HG02970 (cell line): ENCODE measurements around the gene ZNF749.

ENCODE experiments used
- ATAC-seq: cut with Tn5 transposase; IDR thresholded peaks from one replicate; pipeline ENCODE4 v1.9.1; 2021; ENCODE audit warnings: mild to moderate bottlenecking, moderate library complexity, moderate number of reproducible peaks; ENCODE audit not compliant: unreplicated experiment, low FRiP score

ZNF749 gene

DNA sequence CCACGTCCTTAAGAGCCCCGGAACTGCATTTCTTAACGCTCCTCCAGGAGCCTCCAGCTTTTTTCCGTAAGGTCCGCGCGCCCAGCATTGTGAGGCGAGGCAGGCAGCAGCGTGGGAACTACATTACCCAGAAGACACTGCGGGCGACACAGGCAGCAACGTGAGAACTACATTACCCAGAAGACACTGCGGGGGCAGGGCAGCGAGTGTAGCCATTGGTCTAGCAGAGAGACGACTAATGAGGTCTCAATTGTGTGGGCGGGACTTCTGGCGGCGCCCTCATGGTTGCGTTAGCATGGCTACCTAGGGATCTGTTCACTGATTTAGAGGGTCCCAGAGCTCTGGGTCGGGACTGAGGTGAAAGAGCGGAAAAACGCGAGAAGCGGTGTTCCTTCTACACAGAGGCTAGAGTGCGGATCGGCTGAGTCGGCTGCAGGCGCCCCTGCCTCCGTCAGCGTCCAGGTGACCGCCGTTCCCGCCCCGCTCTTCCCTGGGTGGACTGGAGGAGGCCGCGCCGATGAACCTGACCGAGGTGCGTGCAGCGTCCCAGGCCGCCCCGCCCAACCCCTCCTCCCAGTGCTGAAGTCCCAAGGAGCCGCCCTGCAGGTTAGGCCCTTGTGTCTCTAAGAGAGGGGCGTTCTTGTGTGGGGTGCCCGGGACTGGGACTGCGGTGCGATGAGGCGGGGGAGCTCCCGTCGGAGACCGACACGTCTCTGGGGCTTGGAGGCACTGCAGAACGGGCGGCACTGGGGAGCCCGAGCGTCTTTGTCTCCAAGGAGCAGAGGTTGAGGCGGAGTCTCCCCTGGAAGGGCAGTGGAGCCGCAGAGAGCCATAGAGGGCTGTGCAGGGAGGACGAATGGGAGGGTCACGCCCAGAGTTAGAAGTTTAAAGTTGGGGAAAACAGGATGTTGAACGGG, at the start of gene ZNF749:
ZNF749 (plus strand) TSS at position 264 of the 917 bp plus-strand sequence; CDS start at position 518, 254 bp downstream.
- ATAC-seq, result peak; percentile 94

DNA sequence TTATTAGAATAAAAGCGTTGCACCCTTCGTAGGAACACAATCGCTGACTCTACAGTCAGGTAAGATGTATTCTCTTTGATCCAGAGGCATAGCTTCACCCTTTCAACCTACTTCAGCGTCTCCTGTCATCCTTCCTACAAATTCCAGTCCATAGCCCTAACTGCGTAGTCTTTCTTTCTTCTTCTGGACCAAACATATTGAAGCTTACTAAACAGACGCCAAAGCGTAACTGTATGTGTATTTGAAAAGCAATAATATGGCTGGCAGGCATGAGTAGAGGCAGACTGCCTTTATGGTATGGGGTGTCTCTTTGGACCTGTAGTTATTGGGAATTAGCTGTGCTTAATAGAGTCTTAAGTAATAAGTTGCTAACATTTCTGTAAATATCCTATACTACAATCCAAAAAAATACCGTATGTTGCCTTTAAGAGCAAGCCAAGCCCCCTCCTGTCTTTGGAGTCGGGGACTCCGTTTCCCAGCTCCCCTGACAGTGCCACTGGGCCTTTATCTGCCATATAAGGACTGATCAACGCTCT, 45.9 kb upstream of the ZNF749 start:
- ATAC-seq, result no peak

DNA sequence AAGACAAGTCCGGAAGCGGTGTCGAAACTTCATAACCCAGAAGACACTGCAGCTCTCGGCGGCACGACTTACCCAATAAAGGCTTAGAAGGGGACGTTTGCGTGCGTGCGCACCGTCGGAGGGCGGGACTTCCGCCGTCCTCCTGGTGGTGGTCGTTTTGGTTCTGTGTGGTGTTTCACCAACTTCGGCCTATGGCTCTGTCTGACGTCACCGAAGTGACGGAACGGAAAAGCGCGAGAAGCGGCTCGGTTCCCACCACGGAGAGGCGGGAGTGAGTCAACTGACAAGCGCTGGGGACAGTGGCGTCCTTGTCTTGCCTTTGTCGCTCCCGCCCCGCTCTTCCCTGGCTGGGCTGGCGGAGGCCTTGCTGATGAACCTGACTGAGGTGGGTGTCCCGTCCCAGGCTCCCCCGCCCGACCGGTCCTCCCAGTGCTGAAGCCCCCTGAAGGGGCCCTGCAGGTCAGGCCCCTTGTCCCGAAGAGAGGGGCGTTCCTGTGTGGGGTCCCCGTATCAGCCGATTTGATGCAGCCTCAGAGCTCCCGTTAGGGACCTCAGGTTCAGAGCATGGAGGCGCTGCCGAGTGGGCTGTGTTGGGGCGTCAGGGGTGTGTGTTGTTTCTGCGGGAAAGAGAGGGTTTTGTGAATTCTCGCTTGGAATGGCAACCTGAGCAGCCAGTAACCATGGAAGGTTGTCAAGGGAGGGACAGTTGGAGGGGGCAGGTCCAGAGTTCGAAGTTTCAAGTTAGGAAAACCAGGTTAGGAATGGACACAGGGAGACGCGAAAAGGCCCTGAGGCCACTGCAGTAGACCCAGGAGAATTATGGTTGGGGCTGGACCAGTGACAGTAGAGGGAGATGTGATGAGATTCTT, 45.2 kb upstream of the ZNF749 start, which contains the start of gene ZNF548:
ZNF548 (plus strand) TSS at position 125 of the 869 bp plus-strand sequence; CDS start at position 371, 246 bp downstream.
- ATAC-seq, result peak; percentile 95

DNA sequence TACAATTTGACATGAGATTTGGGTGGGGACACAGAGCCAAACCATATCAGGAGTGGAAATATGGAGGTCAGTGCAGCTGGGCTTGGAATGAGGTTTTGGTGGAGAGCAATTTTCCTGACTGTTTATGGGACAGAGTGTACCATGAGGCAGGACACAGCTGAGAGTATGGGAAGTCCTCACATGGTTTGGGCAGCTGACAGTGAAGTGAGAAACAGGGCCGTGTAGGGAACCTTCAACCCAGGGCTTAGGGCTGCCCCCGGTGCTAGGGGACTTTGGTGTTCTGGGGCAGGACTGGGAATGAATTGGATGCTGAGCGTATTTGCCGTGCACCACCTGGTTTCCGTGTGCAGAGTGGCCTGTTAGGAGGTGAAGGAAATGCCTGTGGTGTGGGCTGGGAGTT, 39.4 kb upstream of the ZNF749 start:
- no peak for ATAC-seq

DNA sequence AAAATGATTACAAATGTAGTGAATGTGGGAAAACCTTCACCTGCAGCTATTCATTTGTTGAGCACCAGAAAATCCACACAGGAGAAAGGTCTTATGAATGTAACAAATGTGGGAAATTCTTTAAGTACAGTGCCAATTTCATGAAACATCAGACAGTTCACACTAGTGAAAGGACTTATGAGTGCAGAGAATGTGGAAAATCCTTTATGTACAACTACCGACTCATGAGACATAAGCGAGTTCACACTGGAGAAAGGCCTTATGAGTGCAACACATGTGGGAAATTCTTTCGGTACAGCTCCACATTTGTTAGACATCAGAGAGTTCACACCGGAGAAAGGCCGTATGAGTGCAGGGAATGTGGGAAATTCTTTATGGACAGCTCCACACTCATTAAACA, 36.3 kb upstream of the ZNF749 start:
- no peak for ATAC-seq

DNA sequence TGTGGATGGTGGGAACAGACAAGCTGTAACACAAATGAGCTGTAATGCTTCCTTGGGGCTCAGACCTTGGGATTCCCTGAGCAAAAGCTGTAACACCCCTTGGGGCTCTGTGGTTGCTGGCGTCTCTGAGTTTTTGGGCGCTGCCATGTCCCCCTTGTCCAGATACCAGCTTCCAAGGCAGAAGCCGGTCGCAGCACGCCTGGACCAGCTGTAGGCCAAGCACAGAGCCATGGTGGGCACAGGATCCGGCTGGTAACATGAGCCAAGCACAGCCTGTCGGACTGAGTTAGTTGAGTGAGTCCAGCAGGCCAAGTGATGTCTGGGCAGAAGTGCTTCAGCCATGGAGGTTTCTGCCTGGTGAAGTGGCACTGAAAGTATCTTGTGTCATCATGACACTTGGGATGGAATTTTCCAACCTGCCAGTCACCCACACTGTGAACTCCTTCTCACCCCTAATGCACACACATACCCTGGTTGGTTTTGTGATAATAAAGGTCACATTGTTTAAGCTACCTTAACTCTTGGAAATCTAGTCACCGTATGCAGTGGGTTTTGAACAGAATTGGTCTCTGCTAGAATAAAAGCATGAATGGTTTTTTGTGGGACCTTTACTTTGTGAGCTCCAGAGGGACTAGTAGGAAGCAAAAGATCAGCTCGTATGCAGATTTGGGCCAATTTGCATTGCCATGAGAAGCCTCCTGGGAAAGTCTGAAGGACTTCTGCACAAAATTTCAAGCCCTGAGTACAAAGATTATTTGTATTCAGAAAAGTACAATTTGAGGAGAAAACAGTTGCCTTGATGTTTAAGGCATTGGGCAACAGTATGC, 31.2 kb upstream of the ZNF749 start:
- ATAC-seq, result no peak

DNA sequence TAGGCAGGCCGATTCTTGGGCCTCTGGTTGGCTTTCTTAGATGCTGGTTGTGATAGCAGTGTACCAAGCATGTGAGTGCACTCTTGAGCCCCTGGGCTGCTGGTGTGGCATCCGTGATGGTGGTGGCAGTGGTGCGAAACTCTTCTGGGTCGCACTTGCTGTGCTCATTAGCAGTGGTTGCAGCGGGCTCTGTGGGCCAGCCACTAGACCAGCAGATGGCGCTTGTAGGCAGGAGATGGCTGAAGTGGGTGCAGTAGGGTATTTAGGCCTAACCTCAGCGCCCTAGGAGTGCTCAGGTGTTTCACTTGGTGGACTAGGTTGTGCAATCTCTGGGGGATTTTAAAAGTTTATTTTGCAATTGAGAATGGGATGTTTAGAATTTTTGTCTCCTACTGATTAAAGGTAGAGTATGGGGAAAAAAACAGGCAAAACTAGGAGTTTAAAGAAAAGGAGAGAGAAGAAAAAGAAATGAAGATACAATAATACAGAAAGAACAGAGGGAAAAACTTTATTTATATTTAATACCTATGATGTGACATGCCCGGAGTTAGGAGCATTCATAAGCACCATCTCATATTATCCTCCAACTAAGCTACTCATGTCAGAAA, 28.5 kb upstream of the ZNF749 start:
- ATAC-seq, result no peak

DNA sequence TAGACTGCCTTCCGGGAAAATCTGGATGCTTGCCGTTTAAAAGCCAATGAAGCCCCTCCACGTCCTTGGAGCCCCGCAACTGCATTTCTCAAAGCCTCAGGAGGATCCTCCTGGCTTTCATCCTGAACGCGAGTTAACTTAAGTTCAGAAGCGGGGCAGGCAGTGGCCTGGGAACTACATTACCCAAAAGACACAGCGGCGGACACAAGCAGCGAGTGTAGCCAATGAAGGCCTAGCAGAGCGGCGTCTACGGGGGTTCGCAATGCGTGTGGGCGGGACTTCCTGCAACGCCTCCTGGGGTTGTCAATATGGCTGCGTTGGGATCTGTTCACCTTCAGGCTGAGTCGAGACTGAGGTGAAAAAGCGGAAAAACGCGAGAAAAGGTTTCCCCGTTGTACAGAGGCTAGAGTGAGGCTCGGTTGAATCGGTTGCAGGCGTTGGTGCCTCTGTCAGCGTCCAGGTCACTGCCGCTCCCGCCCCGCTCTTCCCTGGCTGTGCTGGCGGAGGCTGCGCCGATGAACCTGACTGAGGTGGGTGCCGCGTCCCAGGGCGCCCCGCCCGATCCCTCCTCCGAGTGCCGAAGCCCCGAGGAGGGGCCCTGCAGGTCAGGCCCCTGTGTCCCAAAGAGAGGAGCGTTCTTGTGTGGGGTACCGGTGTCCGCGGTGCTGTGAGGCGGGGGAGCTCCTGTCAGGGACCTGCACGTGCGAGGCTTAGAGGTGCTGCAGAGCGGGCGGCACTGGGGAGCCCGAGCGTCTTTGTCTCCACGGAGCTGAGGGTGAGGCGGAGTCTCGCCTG, 24.1 kb upstream of the ZNF749 start, which contains the start of gene ZNF17:
ZNF17 (plus strand) TSS at position 285 of the 795 bp plus-strand sequence. CDS start 2,455 bp downstream, outside the sequence.
- ATAC-seq, result peak; percentile 89

DNA sequence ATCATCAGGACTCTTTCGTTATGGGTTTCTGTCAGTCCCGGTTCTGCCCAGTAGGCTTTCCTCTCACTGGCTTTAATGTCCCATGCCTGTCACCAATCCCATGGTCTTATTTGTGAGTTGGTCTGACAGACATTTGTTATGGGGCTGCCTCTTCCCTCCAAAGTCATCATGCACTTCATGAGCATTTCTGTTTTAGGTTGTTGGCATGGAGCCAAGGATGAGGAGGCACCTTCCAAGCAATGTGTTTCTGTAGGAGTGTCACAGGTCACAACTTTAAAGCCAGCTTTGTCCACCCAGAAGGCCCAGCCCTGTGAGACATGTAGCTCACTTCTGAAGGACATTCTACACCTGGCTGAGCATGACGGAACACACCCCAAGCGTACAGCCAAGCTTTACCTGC, 15.7 kb upstream of the ZNF749 start:
- ATAC-seq, result no peak

DNA sequence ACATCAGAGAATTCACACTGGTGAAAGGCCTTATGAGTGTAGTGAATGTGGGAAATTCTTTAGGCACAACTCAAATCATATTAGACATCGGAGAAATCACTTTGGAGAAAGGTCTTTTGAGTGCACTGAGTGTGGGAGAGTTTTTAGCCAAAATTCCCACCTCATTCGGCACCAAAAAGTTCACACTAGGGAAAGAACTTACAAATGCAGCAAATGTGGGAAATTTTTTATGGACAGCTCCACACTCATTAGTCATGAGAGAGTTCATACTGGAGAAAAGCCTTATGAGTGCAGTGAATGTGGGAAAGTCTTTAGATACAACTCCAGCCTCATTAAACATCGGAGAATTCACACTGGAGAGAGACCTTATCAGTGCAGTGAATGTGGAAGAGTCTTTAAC, 14.1 kb upstream of the ZNF749 start:
- ATAC-seq, result no peak

DNA sequence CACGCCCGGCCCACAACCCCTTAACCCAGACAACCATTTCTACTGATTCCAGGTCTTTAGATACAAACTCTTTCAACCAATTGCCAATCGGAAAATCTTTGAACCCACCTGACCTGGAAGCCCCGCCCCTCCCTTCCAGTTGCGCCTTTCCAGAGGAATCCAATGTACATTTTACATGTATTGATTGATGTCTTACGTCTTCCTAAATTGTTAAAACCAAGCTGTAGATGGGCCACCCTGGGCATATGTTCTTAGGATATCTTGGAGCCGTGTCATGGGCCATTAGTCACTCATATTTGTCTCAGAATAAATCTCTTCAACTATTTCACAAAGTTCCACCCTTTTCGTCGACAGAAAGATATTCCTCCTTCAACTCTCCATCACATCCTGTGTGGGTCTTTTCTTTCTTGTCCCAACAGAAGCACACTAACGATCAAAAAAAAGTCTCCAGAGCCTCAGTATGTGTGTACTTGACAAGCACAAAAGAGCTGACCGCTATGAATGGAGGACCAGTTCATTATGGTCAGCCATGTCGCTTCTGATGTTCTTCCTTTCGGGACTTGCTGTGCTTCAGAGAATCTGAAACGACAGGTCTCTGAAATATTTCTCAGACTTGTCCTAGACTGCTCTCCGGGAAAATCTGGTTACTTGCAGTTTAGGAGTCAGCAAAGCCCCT, 601 bp upstream of the ZNF749 start:
- ATAC-seq, result peak; percentile 13

DNA sequence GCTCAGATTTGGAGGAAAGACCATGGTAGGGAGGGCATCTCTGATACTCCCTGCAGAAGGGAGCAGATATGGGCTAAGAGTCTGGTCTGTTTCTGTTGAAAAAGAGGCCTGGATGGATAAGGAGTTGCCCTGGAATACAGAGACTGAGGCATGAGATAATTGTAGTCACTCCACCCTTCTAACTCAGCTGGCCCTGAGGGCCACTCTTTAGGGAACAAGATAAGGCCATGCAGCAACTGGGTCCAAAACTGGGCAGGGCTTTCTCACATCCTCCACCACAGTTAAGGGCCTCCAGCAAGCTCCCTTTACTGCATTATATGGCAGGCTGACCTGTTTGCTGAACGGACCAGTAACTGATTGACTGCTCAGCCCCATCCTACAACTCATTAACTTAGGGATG, 1.3 kb downstream of the ZNF749 start:
- ATAC-seq, result no peak

DNA sequence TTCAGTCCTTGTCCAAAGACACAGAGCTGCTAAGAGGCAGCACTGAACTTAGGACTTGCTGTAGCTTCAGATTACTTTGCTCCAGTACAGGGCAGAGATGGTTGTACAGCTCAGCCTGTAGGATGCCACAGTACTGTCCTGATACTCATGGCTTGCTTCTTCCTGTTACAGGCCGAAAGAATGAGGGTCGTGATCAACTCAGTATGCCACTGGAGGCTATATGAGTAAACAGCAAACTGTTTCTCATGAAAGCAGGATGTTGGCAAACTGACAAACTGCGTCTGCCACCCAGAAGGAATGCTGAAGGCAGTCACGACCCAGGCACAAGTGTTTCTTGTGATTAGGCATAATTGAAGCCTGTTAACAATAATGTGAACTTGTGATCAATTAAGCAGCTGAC, 2.8 kb downstream of the ZNF749 start:
- no peak for ATAC-seq

DNA sequence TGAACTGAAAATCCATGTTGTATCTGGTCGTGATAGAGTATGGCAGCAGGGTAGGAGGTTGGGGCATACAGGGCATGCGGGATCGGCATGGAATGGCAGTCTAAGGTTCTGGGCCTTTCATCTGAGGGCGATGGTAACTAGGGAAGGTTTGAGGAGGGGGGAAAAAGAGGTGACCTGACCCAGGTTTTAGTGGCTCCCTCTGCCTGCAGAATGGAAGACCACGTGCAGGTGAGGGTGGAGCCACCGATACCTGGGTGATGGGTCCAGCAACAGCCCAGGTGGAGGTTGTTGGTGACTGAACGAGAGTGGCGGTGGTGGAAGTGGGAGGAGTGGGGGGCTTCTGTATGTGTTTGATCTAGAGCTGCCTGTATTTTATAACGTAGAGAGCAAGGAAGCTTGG, 3.8 kb downstream of the ZNF749 start:
- no peak for ATAC-seq

DNA sequence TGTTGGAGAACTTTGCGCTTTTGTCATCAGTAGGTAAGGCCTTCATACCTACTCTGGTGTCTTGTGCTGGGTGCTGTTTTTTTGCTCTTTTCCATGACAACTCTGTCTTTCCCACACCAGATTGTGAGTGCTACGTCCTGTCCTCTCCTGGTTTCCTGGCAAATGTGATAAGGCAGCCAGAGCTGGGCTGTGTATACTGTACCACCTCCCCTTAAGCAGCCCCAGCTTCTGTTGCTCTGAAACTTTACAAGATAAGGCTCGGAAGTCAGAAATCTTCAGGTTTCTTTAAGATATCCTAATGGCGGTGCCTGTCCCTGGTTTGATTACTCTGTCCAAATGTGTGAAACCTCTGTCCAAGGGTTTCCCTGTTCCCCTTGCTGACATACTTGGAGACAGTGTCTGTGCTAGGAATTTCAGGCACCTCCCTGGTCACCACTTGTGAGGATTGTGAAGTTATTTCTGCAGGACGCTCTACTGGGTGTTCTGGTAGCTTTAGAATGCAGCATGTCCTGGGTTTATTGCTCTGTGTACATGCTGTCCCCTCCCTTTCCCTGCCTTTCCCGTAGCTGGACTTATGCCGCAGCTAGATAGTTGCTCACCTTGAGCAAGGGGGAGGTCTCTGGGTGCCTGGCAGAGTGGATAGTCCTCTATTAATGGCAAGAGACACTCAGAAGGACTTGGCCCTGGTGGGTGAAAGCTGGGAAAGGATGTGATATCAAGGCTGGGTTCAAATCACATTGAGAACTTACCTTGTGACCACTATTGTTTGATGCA, 7.0 kb downstream of the ZNF749 start:
- ATAC-seq, result no peak

DNA sequence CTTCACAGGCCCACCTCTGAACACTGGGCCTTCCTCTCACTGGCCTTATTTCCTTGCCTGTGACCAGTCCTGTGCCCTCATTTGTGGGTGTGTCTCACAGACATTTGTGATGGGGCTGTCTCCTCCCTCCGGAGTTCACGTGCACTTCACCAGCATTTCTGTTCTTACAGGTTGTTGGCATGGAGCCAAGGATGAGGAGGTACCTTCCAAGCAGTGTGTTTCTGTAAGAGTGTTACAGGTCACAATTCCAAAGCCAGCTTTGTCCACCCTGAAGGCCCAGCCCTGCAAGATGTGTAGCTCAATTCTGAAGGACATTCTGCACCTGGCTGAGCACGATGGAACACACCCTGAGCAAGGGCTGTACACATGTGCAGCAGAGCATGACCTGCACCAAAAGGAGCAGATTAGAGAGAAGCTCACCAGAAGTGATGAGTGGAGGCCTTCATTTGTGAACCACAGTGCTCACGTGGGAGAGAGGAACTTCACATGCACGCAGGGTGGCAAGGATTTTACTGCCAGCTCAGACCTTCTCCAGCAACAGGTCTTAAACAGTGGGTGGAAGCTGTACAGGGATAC, 8.1 kb downstream of the ZNF749 start:
- no peak for ATAC-seq

DNA sequence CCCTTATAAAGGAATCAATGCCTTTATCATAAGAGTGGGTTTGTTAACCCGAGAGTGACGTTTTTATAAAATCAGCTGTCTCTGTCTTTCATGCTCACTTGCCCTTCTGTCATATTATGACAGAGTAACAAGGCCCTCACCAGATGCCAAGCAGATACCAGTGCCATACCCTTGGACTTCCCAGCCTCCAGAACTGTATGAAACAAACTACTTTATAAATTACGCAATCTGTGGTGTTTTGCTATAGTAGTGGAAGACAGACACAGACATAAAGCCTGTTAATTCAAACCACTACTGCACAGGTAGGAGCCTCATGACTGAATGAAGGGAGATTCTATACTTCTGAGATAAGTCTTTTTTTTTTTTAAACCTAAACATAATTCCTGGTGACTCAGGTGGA, 17.2 kb downstream of the ZNF749 start:
- ATAC-seq, result no peak
